Immature natural killer cell (primary cell): Measurements from ENCODE around the gene EXO1. TPM values are rescaled to one million over a fixed set of nuclear protein-coding genes. Genes with fewer than 3 reads are reported as not detected.
"Not testable (repeated sequence)": the region's sequence is repeated elsewhere in the genome, so short reads cannot be mapped to it uniquely, and the experiment has no call there.

Source experiments
- DNase-seq, 3 donors: peaks; one replicate each; pipeline ENCODE4 v3.0.0; 2022; ENCODE audit warnings: mixed read lengths in 1 of 3
- H3K27ac Mint-ChIP-seq, 6 donors: one replicate each; pipeline ENCODE4 v1.8.0; 2020; ENCODE audit warnings: mixed read lengths in 6 of 6, mild to moderate bottlenecking in 5 of 6, inconsistent platforms in 4 of 6, moderate library complexity in 3 of 6
- H3K27me3 Mint-ChIP-seq, 3 donors: one replicate each; pipeline ENCODE4 v1.8.0; 2020 to 2021; ENCODE audit warnings: low read depth in 3 of 3, mild to moderate bottlenecking in 3 of 3, mixed read lengths in 3 of 3, moderate library complexity in 3 of 3, inconsistent platforms in 1 of 3
- H3K36me3 Mint-ChIP-seq, 3 donors: one replicate each; pipeline ENCODE4 v1.8.0; 2020; ENCODE audit warnings: mixed read lengths in 3 of 3, inconsistent platforms in 2 of 3, mild to moderate bottlenecking in 2 of 3
- H3K4me1 Mint-ChIP-seq, 2 donors: one replicate each; pipeline ENCODE4 v1.8.0; 2020; ENCODE audit warnings: inconsistent platforms in 2 of 2, mild to moderate bottlenecking in 2 of 2, mixed read lengths in 2 of 2, moderate library complexity in 1 of 2
- H3K4me3 Mint-ChIP-seq, 5 donors: one replicate each; pipeline ENCODE4 v1.8.0; 2020; ENCODE audit warnings: mild to moderate bottlenecking in 5 of 5, mixed read lengths in 5 of 5, inconsistent platforms in 3 of 5, moderate library complexity in 3 of 5
- H3K9me3 Mint-ChIP-seq, 6 donors: one replicate each; pipeline ENCODE4 v1.8.0; 2020; ENCODE audit warnings: mild to moderate bottlenecking in 6 of 6, mixed read lengths in 6 of 6, inconsistent platforms in 4 of 6, moderate library complexity in 3 of 6
- polyA plus RNA-seq, 3 donors: library from polyadenylated mRNA; unstranded; fragments of 300-500 nt; fragmentation: Illumina TruSeq; gene quantifications; one replicate each; pipeline ENCODE4 v1.2.3, GENCODE V29; 2021

The EXO1 gene
- under 1 TPM in 2 of 3 donors, not detected in 1; 0.49 to 0.63 TPM for polyA plus RNA-seq

- H3K4me3 Mint-ChIP-seq: peak within 1 kb of the TSS; percentile 95 to 98 (median 98)
- peaks cover 3 to 6% (median 4%) of the 10 kb centered on the region in 3 donors for H3K27me3 Mint-ChIP-seq
- DNase-seq: peak; percentile 88 to 90 (median 90)
- H3K9me3 Mint-ChIP-seq: no peaks in the 10 kb centered on the region
- no peaks in the 10 kb centered on the region for H3K36me3 Mint-ChIP-seq
- peaks cover 21% of the 10 kb centered on the region in 2 donors for H3K4me1 Mint-ChIP-seq
- H3K27ac Mint-ChIP-seq: peak within 1 kb of the TSS; percentile 97 to 99 (median 98)
These were observed at the start of gene EXO1 for GRCh38 chr1:241847796-241848685. TSS of gene EXO1 (plus strand) at chr1:241848204. CDS start at chr1:241850426, 2,222 bp downstream.

DNA sequence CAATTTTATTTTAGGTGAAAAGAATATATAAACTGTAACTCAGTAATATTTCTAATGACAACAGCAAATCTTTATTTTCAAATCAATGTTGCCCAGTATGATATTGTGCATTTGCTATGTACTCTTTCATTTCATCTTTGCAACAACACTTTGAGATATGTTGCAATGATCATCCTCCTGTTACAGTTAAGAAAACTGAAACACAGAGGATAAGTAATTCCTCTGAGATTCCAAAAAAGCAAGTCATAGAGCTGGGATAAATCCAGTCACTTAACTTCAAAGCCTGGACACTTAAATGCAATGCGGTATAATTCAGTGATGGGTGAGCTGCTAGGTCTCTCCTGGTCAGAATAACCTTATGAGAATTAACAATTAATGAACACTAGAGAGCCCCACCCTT lies 48.6 kb upstream of the EXO1 start:
- no peaks in the 10 kb centered on the region for H3K36me3 Mint-ChIP-seq
- H3K9me3 Mint-ChIP-seq: no peaks in the 10 kb centered on the region
- H3K4me3 Mint-ChIP-seq: no peak overlapping the region
- DNase-seq: no peak
- peaks cover 0 to 14% (median 5%) of the 10 kb centered on the region in 3 donors for H3K27me3 Mint-ChIP-seq
- H3K27ac Mint-ChIP-seq: no peak overlapping the region
- no peaks in the 10 kb centered on the region for H3K4me1 Mint-ChIP-seq

DNA sequence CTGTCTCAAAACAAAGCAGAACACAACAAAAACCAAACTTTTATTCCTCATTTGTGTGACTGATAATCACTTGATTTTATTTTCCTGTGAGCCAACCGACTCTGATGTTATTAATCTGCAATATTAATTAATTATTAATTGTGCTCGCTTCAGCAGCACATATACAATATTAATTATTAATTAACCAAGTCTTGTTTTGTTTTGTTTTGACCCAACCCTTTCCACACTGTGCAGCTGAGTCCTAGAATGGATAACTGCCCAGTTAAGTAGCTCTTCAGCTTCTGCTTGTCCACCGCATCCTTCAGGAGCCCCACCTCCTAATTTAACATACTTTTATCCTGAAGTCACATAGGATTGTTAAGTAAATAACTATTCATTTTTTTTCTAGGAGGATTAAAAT lies 47.4 kb upstream of the EXO1 start:
- H3K27ac Mint-ChIP-seq: no peak overlapping the region
- no peaks in the 10 kb centered on the region for H3K36me3 Mint-ChIP-seq
- H3K27me3 Mint-ChIP-seq: peaks cover 0 to 14% (median 5%) of the 10 kb centered on the region in 3 donors
- no peaks in the 10 kb centered on the region for H3K4me1 Mint-ChIP-seq
- H3K9me3 Mint-ChIP-seq: no peaks in the 10 kb centered on the region
- H3K4me3 Mint-ChIP-seq: no peak overlapping the region
- DNase-seq: no peak

DNA sequence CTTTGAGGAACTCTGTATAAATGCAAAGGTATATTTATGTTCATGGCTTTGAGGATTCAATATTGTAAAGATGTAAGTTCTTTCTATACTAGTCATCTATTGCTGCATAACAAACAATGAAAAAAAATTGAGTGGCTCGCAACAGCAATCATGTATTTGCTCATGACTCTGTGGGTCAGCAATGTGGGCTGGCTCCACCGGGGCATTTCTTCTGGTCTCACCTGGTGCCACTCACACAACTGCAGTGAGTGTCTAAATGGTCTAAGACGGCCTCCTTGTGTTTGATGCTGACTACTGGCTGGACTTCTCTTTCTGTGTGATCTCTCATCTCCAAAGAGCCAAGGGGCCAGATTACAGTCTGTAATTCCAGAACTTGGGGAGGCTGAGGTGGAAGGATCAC lies 45.1 kb upstream of the EXO1 start:
- Mint-ChIP-seq H3K27me3 (peaks cover 0 to 16% (median 3%) of the 10 kb centered on the region in 3 donors), H3K4me3 (no peak overlapping the region), H3K4me1 (no peaks in the 10 kb centered on the region), H3K27ac (no peak overlapping the region), H3K9me3 (no peaks in the 10 kb centered on the region), H3K36me3 (no peaks in the 10 kb centered on the region)
- DNase-seq: no peak

- H3K27me3 Mint-ChIP-seq: peaks cover 2 to 16% (median 3%) of the 10 kb centered on the region in 3 donors
- H3K36me3 Mint-ChIP-seq, H3K27ac Mint-ChIP-seq, H3K9me3 Mint-ChIP-seq, H3K4me1 Mint-ChIP-seq, H3K4me3 Mint-ChIP-seq, DNase-seq: not testable (repeated sequence)
These were observed 43.3 kb upstream of the EXO1 start for GRCh38 chr1:241804706-241805105.

DNA sequence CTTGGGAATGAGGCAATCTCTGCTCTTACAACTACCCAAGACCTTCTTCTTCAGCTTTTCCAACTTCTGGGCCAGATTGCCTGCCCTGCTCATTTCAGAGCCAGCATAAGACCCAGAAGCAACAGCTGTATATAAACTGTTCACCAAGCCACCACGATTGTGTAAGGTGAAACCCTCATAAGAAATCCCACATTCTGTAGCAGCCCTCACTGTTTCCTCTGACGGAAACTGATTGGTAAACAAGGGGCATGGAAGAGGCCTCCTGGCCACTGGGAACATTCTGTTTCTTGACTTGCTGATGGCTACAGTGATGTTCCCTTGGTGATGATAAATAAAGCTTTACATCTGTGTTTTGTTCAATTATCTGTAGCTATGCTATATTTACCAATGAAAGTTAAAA lies 39.7 kb upstream of the EXO1 start:
- Mint-ChIP-seq H3K36me3 (no peaks in the 10 kb centered on the region), H3K4me3 (no peak overlapping the region), H3K4me1 (no peaks in the 10 kb centered on the region), H3K27me3 (peaks cover 2 to 11% (median 4%) of the 10 kb centered on the region in 3 donors), H3K27ac (no peak overlapping the region), H3K9me3 (no peaks in the 10 kb centered on the region)
- no peak for DNase-seq

- no peak overlapping the region for H3K27ac Mint-ChIP-seq
These were observed 37.1 kb upstream of the EXO1 start for GRCh38 chr1:241810769-241811405.

GRCh38 chr1:241813768-241814320 lies 34.2 kb upstream of the EXO1 start:
- H3K4me1 Mint-ChIP-seq: no peaks in the 10 kb centered on the region
- H3K27ac Mint-ChIP-seq: no peak overlapping the region

More at GRCh38 chr1:241810769-241811405, 37.1 kb upstream of the EXO1 start:
- DNase-seq: no peak
- H3K4me1 Mint-ChIP-seq: no peaks in the 10 kb centered on the region
- H3K4me3 Mint-ChIP-seq: no peak overlapping the region
- no peaks in the 10 kb centered on the region for H3K36me3 Mint-ChIP-seq
- peaks cover 2 to 14% (median 5%) of the 10 kb centered on the region in 3 donors for H3K27me3 Mint-ChIP-seq
- H3K9me3 Mint-ChIP-seq: no peaks in the 10 kb centered on the region

GRCh38 chr1:241816008-241816407 lies 32.0 kb upstream of the EXO1 start:
- Mint-ChIP-seq H3K27me3 (peaks cover 0 to 26% (median 8%) of the 10 kb centered on the region in 3 donors), H3K27ac (no peak overlapping the region), H3K36me3 (no peaks in the 10 kb centered on the region), H3K9me3 (peaks cover 0 to 3% (median 0%) of the 10 kb centered on the region in 6 donors), H3K4me1 (no peaks in the 10 kb centered on the region), H3K4me3 (no peak overlapping the region)
- DNase-seq: no peak

More at GRCh38 chr1:241813768-241814320, 34.2 kb upstream of the EXO1 start:
- no peak for DNase-seq
- H3K36me3 Mint-ChIP-seq: no peaks in the 10 kb centered on the region
- H3K9me3 Mint-ChIP-seq: peaks cover 0 to 3% (median 0%) of the 10 kb centered on the region in 6 donors
- H3K27me3 Mint-ChIP-seq: peaks cover 2 to 26% (median 6%) of the 10 kb centered on the region in 3 donors
- no peak overlapping the region for H3K4me3 Mint-ChIP-seq

GRCh38 chr1:241817331-241817792 lies 30.6 kb upstream of the EXO1 start:
- H3K27me3 Mint-ChIP-seq: peaks cover 0 to 28% (median 8%) of the 10 kb centered on the region in 3 donors
- peaks cover 0 to 3% (median 0%) of the 10 kb centered on the region in 6 donors for H3K9me3 Mint-ChIP-seq
- no peak for DNase-seq
- H3K36me3 Mint-ChIP-seq: no peaks in the 10 kb centered on the region
- H3K4me1 Mint-ChIP-seq: no peaks in the 10 kb centered on the region
- no peak overlapping the region for H3K4me3 Mint-ChIP-seq
- no peak overlapping the region for H3K27ac Mint-ChIP-seq

GRCh38 chr1:241817956-241818612 lies 29.9 kb upstream of the EXO1 start:
- peaks cover 0 to 23% (median 8%) of the 10 kb centered on the region in 3 donors for H3K27me3 Mint-ChIP-seq
- no peak overlapping the region for H3K27ac Mint-ChIP-seq
- H3K4me1 Mint-ChIP-seq: no peaks in the 10 kb centered on the region
- no peak for DNase-seq
- no peak overlapping the region for H3K4me3 Mint-ChIP-seq
- H3K9me3 Mint-ChIP-seq: peaks cover 0 to 3% (median 0%) of the 10 kb centered on the region in 6 donors
- no peaks in the 10 kb centered on the region for H3K36me3 Mint-ChIP-seq

GRCh38 chr1:241819340-241819866 lies 28.6 kb upstream of the EXO1 start:
- DNase-seq: no peak
- H3K9me3 Mint-ChIP-seq: peaks cover 0 to 3% (median 0%) of the 10 kb centered on the region in 6 donors
- no peaks in the 10 kb centered on the region for H3K4me1 Mint-ChIP-seq
- H3K36me3 Mint-ChIP-seq: no peaks in the 10 kb centered on the region
- no peak overlapping the region for H3K27ac Mint-ChIP-seq
- H3K4me3 Mint-ChIP-seq: no peak overlapping the region
- H3K27me3 Mint-ChIP-seq: peaks cover 2 to 22% (median 7%) of the 10 kb centered on the region in 3 donors

GRCh38 chr1:241821363-241821762 lies 26.6 kb upstream of the EXO1 start:
- Mint-ChIP-seq H3K4me1 (no peaks in the 10 kb centered on the region), H3K9me3 (peaks cover 0 to 3% (median 0%) of the 10 kb centered on the region in 6 donors), H3K27me3 (peaks cover 3 to 14% (median 5%) of the 10 kb centered on the region in 3 donors), H3K4me3 (no peak overlapping the region), H3K36me3 (no peaks in the 10 kb centered on the region), H3K27ac (no peak overlapping the region)
- DNase-seq: no peak
